HepG2 (cell line): ENCODE measurements around the gene BRMS1. TPM values are rescaled to one million over a fixed set of nuclear protein-coding genes. Genes with fewer than 3 reads are reported as not detected.

ENCODE experiments used
- ATAC-seq: fragments of 200-7000 bp; cut with Tn5 transposase; 3 replicates; pipeline ENCODE4 v1.9.1; 2020; ENCODE audit warnings: mild to moderate bottlenecking, moderate library complexity
- BruUV-seq: library from RNA; stranded (reverse); fragments of 400-500 nt; replicated peaks from 2 replicates; lab custom pipeline; 2021; lab: Mats Ljungman, UMichigan
- CTCF ChIA-PET: fragments of 300-600 bp; formaldehyde crosslinking; extraction: SDS; loops from one replicate; lab custom pipeline; 2021; ENCODE audit warnings: low total read pairs, inconsistent platforms, low intra/inter-chr PET ratio; lab: Yijun Ruan, JAX
- POLR2A ChIA-PET: fragments of 350-600 bp; sonication (Branson Sonifier 250); formaldehyde crosslinking; loops from one replicate; lab custom pipeline; 2020; ENCODE audit warnings: antibody characterized with exemption, inconsistent platforms; lab: Yijun Ruan, JAX
- DNase-seq: peaks from one replicate; pipeline ENCODE4 v3.0.0-alpha.2; 2015; ENCODE audit warnings: low spot score
- FAIRE-seq: peaks from 3 replicates; lab custom pipeline; 2011; peaks lifted over from hg19 to GRCh38; lab: Jason Lieb, UNC
- H2AFZ ChIP-seq: one replicate; pipeline ENCODE4 v1.6.1; 2011; ENCODE audit warnings: low read length, inconsistent platforms
- H3K27ac ChIP-seq: fragments of 300-600 bp; 3 replicates; pipeline ENCODE4 v1.8.0; 2011; ENCODE audit warnings: mixed run types, mild to moderate bottlenecking, mixed read lengths, low read length, inconsistent platforms; ENCODE audit not compliant: insufficient read depth; ENCODE audit errors: extremely low read length
- H3K27me3 ChIP-seq, 2 experiments: fragments of 200-600 bp in 1 of 2; 2 replicates in 1 of 2; 3 replicates in 1 of 2; pipeline versions ENCODE4 v1.6.0 to v1.8.0; 2011; ENCODE audit warnings: low read length in 2 of 2, mild to moderate bottlenecking in 2 of 2, moderate library complexity in 2 of 2, inconsistent platforms in 1 of 2; ENCODE audit not compliant: insufficient read depth in 2 of 2, control insufficient read depth in 1 of 2
- H3K36me3 ChIP-seq, 2 experiments: fragments of 200-600 bp in 1 of 2; replicated peaks in 1 of 2; 2 replicates in 1 of 2; 3 replicates in 1 of 2; pipeline versions ENCODE4 v1.5.1 to v1.8.0; 2011; ENCODE audit warnings: low read length in 2 of 2, inconsistent platforms in 1 of 2; ENCODE audit not compliant: insufficient read depth in 2 of 2, control insufficient read depth in 1 of 2
- H3K4me1 ChIP-seq: 2 replicates; pipeline ENCODE4 v1.5.1; 2012; ENCODE audit warnings: low read length, inconsistent platforms; ENCODE audit not compliant: insufficient read depth
- H3K4me2 ChIP-seq: 2 replicates; pipeline ENCODE4 v1.6.0; 2011; ENCODE audit warnings: low read depth, low read length, inconsistent platforms
- H3K4me3 ChIP-seq, 3 experiments: fragments of 200-600 bp in 1 of 3; sonication (generic), shearing (Covaris generic) in 1 of 3; replicated peaks in 1 of 3; 2 replicates each; pipeline ENCODE4 v1.5.1; 2011 to 2016; ENCODE audit warnings: low read length in 3 of 3, inconsistent platforms in 2 of 3, low read depth in 2 of 3, mild to moderate bottlenecking in 2 of 3, control low read depth in 1 of 3, mixed read lengths in 1 of 3; ENCODE audit not compliant: insufficient read depth in 1 of 3
- H3K79me2 ChIP-seq: one replicate; pipeline ENCODE4 v1.6.1; 2011; ENCODE audit warnings: low read length, inconsistent platforms; ENCODE audit not compliant: insufficient read depth
- H3K9ac ChIP-seq: 2 replicates; pipeline ENCODE4 v1.6.0; 2011; ENCODE audit warnings: mild to moderate bottlenecking, low read depth, low read length, inconsistent platforms; ENCODE audit not compliant: insufficient read depth
- H3K9me3 ChIP-seq: 2 replicates; pipeline ENCODE4 v1.5.1; 2012; ENCODE audit warnings: mild to moderate bottlenecking, low read length
- H4K20me1 ChIP-seq: 2 replicates; pipeline ENCODE4 v1.6.0; 2011; ENCODE audit warnings: inconsistent platforms, mild to moderate bottlenecking, low read length, moderate library complexity; ENCODE audit not compliant: insufficient read depth
- CEBPZ ChIP-seq: IDR thresholded peaks from 2 replicates; pipeline ENCODE4 v1.6.1; 2012; ENCODE audit warnings: low read length, improper control_type of control experiment
- SUZ12 ChIP-seq: fragments of 150-350 bp; IDR thresholded peaks from 2 replicates; pipeline ENCODE4 v1.6.1; 2014; ENCODE audit warnings: low read depth, low read length
- TARDBP ChIP-seq: sonication (generic); formaldehyde crosslinking; IDR thresholded peaks from 2 replicates; pipeline ENCODE4 v1.8.0; 2022; ENCODE audit warnings: mild to moderate bottlenecking, missing genetic modification reagents
- YEATS2 ChIP-seq: sonication (generic); formaldehyde crosslinking; IDR thresholded peaks from 2 replicates; pipeline ENCODE4 v1.4.0; 2020; ENCODE audit warnings: missing genetic modification reagents, borderline replicate concordance
- ZNF224 ChIP-seq: sonication (generic); formaldehyde crosslinking; IDR thresholded peaks from 2 replicates; pipeline ENCODE4 v1.5.0; 2020; ENCODE audit warnings: mild to moderate bottlenecking, missing genetic modification reagents
- WGBS: methylation state at CpG from one replicate; pipeline ENCODE4 v1.1.6; 2017; ENCODE audit warnings: low lambda C conversion rate; 5-methylcytosine and 5-hydroxymethylcytosine counted together
- in situ Hi-C: cut with HindIII; loops from 2 replicates; pipeline ENCODE4 v1.10.0; 2017; ENCODE audit warnings: low pct_unique_long_range_greater_than_20kb; ENCODE audit not compliant: extremely low pct_ligation_motif_present
- intact Hi-C: fragments of 100-400 bp; cut with micrococcal nuclease; formaldehyde crosslinking; loops from one replicate; pipeline ENCODE4 v1.10.0; 2022; ENCODE audit not compliant: unreplicated experiment
- polyA plus RNA-seq, 8 experiments: library from polyadenylated mRNA; depleted of rRNA in 3 of 8; stranded (reverse) in 7 of 8; unstranded in 1 of 8; fragments of >200 nt; fragmentation: Illumina TruSeq in 4 of 8; extraction: Trizol in 4 of 8; gene quantifications; 2 replicates each; pipeline versions ENCODE4 v1.2.1 to v1.2.3, GENCODE V29; 2011 to 2016; ENCODE audit warnings: low read depth in 4 of 8, missing spikeins in 1 of 8, mixed read lengths in 1 of 8; ENCODE audit not compliant: insufficient read depth in 1 of 8
- total RNA-seq, 5 experiments: library from RNA; depleted of rRNA; stranded (reverse); fragments of >200 nt; fragmentation: Illumina TruSeq; extraction: Trizol; gene quantifications; 2 replicates each; pipeline ENCODE4 v1.2.3, GENCODE V29; 2016; ENCODE audit warnings: low read depth in 1 of 5

BRMS1 gene
- total and polyA plus RNA-seq, 2 of the 13 experiments (the other 11 are each of a cell fraction or from before 2014, with no cell fraction given) = 15.8 to 55.7 TPM

GRCh38 chr11:66391322-66391721 is 46.4 kb upstream of the BRMS1 start:
- TF ChIP-seq YEATS2 (CRISPR knock-in tag) = no peak
- no peak for TF ChIP-seq ZNF224 (CRISPR knock-in tag)
- TF ChIP-seq SUZ12 = no peak
- TF ChIP-seq CEBPZ = no peak
- no peak for TF ChIP-seq TARDBP (CRISPR knock-in tag)
- no peak overlapping the region for H2AFZ ChIP-seq
- no peaks in the 10 kb centered on the region for H3K79me2 ChIP-seq
- intact Hi-C loops (no loop called here), in situ Hi-C loops (no loop called here)
- H4K20me1 ChIP-seq = no peaks in the 10 kb centered on the region
- FAIRE-seq = no peak
- H3K27ac ChIP-seq = no peak overlapping the region
- no peaks in the 10 kb centered on the region for H3K36me3 ChIP-seq
- no peaks in the 10 kb centered on the region for H3K9me3 ChIP-seq
- WGBS = 35% methylated on average over 6 of the region's 6 CpGs
- peaks cover 9% of the 10 kb centered on the region; the same call in 1 of the 2 replicates for H3K4me1 ChIP-seq
- ChIA-PET CTCF (no interaction called here), POLR2A (no interaction called here)
- H3K4me3 ChIP-seq = no peak overlapping the region
- H3K9ac ChIP-seq = no peak overlapping the region
- no peak overlapping the region for H3K4me2 ChIP-seq
- DNase-seq = no peak
- ATAC-seq = no peak
- no TSS peak for BruUV-seq
- peaks cover 0 to 20% of the 10 kb centered on the region in 2 experiments; a peak in 1 of 5 replicates for H3K27me3 ChIP-seq
